ENCODE results near the gene ANO8. TPM values are rescaled to one million over a fixed set of nuclear protein-coding genes. Genes with fewer than 3 reads are reported as not detected.

Gene ANO8
- total and polyA plus RNA-seq, 2 donors (not counting 3 experiments of a cell fraction or from before 2014, with no cell fraction given): 3.5 to 6.8 TPM

- Histone ChIP-seq H3K9me3 (replicated peaks; ENCODE audit: control insufficient read depth, insufficient read depth, low read length) (no peaks in the 10 kb centered on the region), H3K79me2 (ENCODE audit: control insufficient read depth, insufficient read depth, low read length) (peaks cover 34% of the 10 kb centered on the region), H3K27ac (ENCODE audit: insufficient read depth, low read depth, low read length) (peak overlapping the region; percentile 69), H3K9me1 (replicated peaks; ENCODE audit: control insufficient read depth, extremely low read depth, insufficient read depth, low read length) (no peaks in the 10 kb centered on the region), H3K27me3 (ENCODE audit: control insufficient read depth in 2 of 2, insufficient read depth in 2 of 2, low read length in 2 of 2) (no peaks in the 10 kb centered on the region), H3K4me1 (ENCODE audit: control insufficient read depth, extremely low read depth, insufficient read depth, low read length) (peaks cover 15% of the 10 kb centered on the region), H3K4me2 (ENCODE audit: insufficient read depth, low read length) (peak overlapping the region; percentile 92), H2AFZ (ENCODE audit: low read depth, low read length) (no peak overlapping the region), H3K9ac (replicated peaks; ENCODE audit: extremely low read depth, insufficient read depth, low read length) (peak overlapping the region; percentile 90), H3K36me3 (ENCODE audit: control insufficient read depth in 2 of 2, extremely low read depth in 1 of 2, insufficient read depth in 2 of 2, low read length in 2 of 2) (peaks cover 6 to 15% of the 10 kb centered on the region in 2 experiments), H4K20me1 (replicated peaks; ENCODE audit: control insufficient read depth, extremely low read depth, insufficient read depth, low read length) (no peaks in the 10 kb centered on the region), H3K4me3 (replicated peaks in 1 of 3; ENCODE audit: insufficient read depth in 1 of 3, low read depth in 1 of 3, low read length in 3 of 3) (peak overlapping the region; percentile 79 to 97 (median 90))
- intact Hi-C loops (cut with micrococcal nuclease): no loop called here
- dilution Hi-C loops (cut with MboI; ENCODE audit: extremely low pct_ligation_motif_present, low sequenced_read_pairs): no loop called here
- no peak for FAIRE-seq
- no TSS peak for BruUV-seq (replicated peaks)
- DNase-seq (ENCODE audit: low read depth, low spot score): no peak
- TF ChIP-seq FOS (IDR thresholded peaks at IDR 0.05; ENCODE audit: borderline replicate concordance, insufficient read depth, low read length) (no peak), GATA2 (IDR thresholded peaks at IDR 0.05; ENCODE audit: insufficient read depth, insufficient read length, low read depth, low read length) (no peak), POLR2A (IDR thresholded peaks at IDR 0.05; ENCODE audit: low read depth, low read length) (no peak), POLR2AphosphoS5 (IDR thresholded peaks at IDR 0.05; ENCODE audit: insufficient read depth, low read depth, low read length) (no peak), EZH2 (IDR thresholded peaks at IDR 0.05; ENCODE audit: borderline replicate concordance, low read depth, low read length, severe bottlenecking) (no peak), JUN (IDR thresholded peaks at IDR 0.05; ENCODE audit: borderline replicate concordance, insufficient read depth, insufficient read length, low read depth) (no peak), MYC (IDR thresholded peaks at IDR 0.05; ENCODE audit: low read depth, low read length) (no peak), MAX (IDR thresholded peaks at IDR 0.05; ENCODE audit: insufficient read depth, insufficient read length) (no peak)
- TF ChIP-seq, protein P1, sequence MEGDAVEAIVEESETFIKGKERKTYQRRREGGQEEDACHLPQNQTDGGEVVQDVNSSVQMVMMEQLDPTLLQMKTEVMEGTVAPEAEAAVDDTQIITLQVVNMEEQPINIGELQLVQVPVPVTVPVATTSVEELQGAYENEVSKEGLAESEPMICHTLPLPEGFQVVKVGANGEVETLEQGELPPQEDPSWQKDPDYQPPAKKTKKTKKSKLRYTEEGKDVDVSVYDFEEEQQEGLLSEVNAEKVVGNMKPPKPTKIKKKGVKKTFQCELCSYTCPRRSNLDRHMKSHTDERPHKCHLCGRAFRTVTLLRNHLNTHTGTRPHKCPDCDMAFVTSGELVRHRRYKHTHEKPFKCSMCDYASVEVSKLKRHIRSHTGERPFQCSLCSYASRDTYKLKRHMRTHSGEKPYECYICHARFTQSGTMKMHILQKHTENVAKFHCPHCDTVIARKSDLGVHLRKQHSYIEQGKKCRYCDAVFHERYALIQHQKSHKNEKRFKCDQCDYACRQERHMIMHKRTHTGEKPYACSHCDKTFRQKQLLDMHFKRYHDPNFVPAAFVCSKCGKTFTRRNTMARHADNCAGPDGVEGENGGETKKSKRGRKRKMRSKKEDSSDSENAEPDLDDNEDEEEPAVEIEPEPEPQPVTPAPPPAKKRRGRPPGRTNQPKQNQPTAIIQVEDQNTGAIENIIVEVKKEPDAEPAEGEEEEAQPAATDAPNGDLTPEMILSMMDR (IDR thresholded peaks at IDR 0.05; ENCODE audit: extremely low read depth in 1 of 2, insufficient read depth in 1 of 2, low read depth in 1 of 2, low read length in 2 of 2): no peak
- CTCF ChIA-PET: no interaction called here
- POLR2A ChIA-PET: no interaction called here
These were observed 24.6 kb downstream of the ANO8 start for GRCh38 chr19:17309965-17310461.

All from endothelial cell of umbilical vein (primary cell).